ENCODE data around the gene GDPD3. TPM values are rescaled to one million over a fixed set of nuclear protein-coding genes. Genes with fewer than 3 reads are reported as not detected.

The GDPD3 gene
- 0.81 and 1.8 TPM in 2 replicates for total RNA-seq

GRCh38 chr16:30113031-30113710, at the start of gene GDPD3:
GDPD3 (minus strand) TSS chr16:30113537; CDS start chr16:30113478, 59 bp downstream.

GRCh38 chr16:30096105-30096861, 17.1 kb downstream of the GDPD3 start, which contains the start of gene YPEL3:
YPEL3 (minus strand) TSS chr16:30096213; CDS start chr16:30095482, 731 bp downstream.

GRCh38 chr16:30091474-30092372, 21.6 kb downstream of the GDPD3 start, which contains the start of gene TBX6:
TBX6 (minus strand) TSS chr16:30091924; CDS start chr16:30091193, 731 bp downstream.

GRCh38 chr16:30075503-30076275, 37.6 kb downstream of the GDPD3 start, which contains the start of gene PPP4C:
PPP4C (plus strand) TSS chr16:30075994; CDS start chr16:30076378, 384 bp downstream.

GRCh38 chr16:30065102-30065942, 48.0 kb downstream of the GDPD3 start, which contains the start of gene ALDOA:
ALDOA (plus strand) TSS chr16:30065760; CDS start chr16:30066898, 1,138 bp downstream.

Other genes with a start within 250 kb of the GDPD3 start
- gene SEZ6L2, start 214.0 kb downstream of the GDPD3 start, total RNA-seq = 31.1 and 40.3 TPM in 2 replicates
- 11.2 and 16.0 TPM in 2 replicates for gene ASPHD1, start 213.0 kb downstream of the GDPD3 start, total RNA-seq
- gene KCTD13, start 187.3 kb downstream of the GDPD3 start, total RNA-seq = 8.4 and 12.8 TPM in 2 replicates
- gene TMEM219, start 151.5 kb downstream of the GDPD3 start, total RNA-seq = 116 and 145 TPM in 2 replicates
- gene TAOK2, start 139.7 kb downstream of the GDPD3 start, total RNA-seq = 43.3 and 44.7 TPM in 2 replicates
- 7.8 and 8.1 TPM in 2 replicates for gene HIRIP3, start 117.9 kb downstream of the GDPD3 start, total RNA-seq
- gene INO80E, start 117.3 kb downstream of the GDPD3 start, total RNA-seq = 58.3 and 77.8 TPM in 2 replicates
- gene DOC2A, start 102.5 kb downstream of the GDPD3 start, total RNA-seq = not detected in 2 replicates
- gene C16orf92, start 90.3 kb downstream of the GDPD3 start, total RNA-seq = not detected in 2 replicates
- not detected in 2 replicates for gene TLCD3B, start 82.3 kb downstream of the GDPD3 start, total RNA-seq
- 2,796 and 2,917 TPM in 2 replicates for gene ALDOA, start 47.8 kb downstream of the GDPD3 start, total RNA-seq
- 95.0 and 107 TPM in 2 replicates for gene PPP4C, start 37.5 kb downstream of the GDPD3 start, total RNA-seq
- gene TBX6, start 21.6 kb downstream of the GDPD3 start, total RNA-seq = under 0.01 TPM in 1 of 2 replicates, not detected in the other
- 41.0 and 52.0 TPM in 2 replicates for gene YPEL3, start 17.3 kb downstream of the GDPD3 start, total RNA-seq
- gene MAPK3, start 9.7 kb upstream of the GDPD3 start, total RNA-seq = 79.4 and 81.2 TPM in 2 replicates
- under 0.01 and 0.90 TPM in 2 replicates for gene CORO1A, start 70.1 kb upstream of the GDPD3 start, total RNA-seq
- 272 and 348 TPM in 2 replicates for gene BOLA2B, start 80.1 kb upstream of the GDPD3 start, total RNA-seq
- gene SLX1A, start 80.3 kb upstream of the GDPD3 start, total RNA-seq = 16.4 and 43.6 TPM in 2 replicates
- gene SULT1A3, start 85.7 kb upstream of the GDPD3 start, total RNA-seq = 7.1 and 13.4 TPM in 2 replicates
- gene NPIPB13, start 134.9 kb upstream of the GDPD3 start, total RNA-seq = 0.18 and 1.5 TPM in 2 replicates
- gene CD2BP2, start 241.8 kb upstream of the GDPD3 start, total RNA-seq = 42.4 and 48.6 TPM in 2 replicates